SU-DHL-6 (cell line): ENCODE data around the gene GGT1.
"Not testable (repeated sequence)": the region's sequence is repeated elsewhere in the genome, so short reads cannot be mapped to it uniquely, and the experiment has no call there.

Source experiments
- CTCF ChIP-seq: fragments of 200-600 bp; sonication (generic); IDR thresholded peaks from one replicate; pipeline ENCODE4 v1.5.1; 2017; ENCODE audit warnings: antibody characterized with exemption, mild to moderate bottlenecking, low read length, moderate library complexity; ENCODE audit not compliant: insufficient read depth, poor library complexity, severe bottlenecking
- EZH2phosphoT487 ChIP-seq: fragments of 200-600 bp; sonication (generic), shearing (Covaris generic); conservative IDR thresholded peaks from 2 replicates; pipeline ENCODE4 v1.6.1; 2018; ENCODE audit warnings: mild to moderate bottlenecking, antibody characterized with exemption, low read length, moderate library complexity, mixed read lengths

GRCh38 chr22:24630812-24631427, 27.9 kb downstream of the GGT1 start:
- not testable (repeated sequence) for TF ChIP-seq CTCF, EZH2phosphoT487
